NCI-H526 treated with DMSO at 0.1 percent for 48 hours (cell line): ENCODE measurements around the gene SURF2.

Experiments
- DNase-seq: peaks from one replicate; lab custom pipeline; 2025; lab: John Stamatoyannopoulos, UW

SURF2 gene

DNA sequence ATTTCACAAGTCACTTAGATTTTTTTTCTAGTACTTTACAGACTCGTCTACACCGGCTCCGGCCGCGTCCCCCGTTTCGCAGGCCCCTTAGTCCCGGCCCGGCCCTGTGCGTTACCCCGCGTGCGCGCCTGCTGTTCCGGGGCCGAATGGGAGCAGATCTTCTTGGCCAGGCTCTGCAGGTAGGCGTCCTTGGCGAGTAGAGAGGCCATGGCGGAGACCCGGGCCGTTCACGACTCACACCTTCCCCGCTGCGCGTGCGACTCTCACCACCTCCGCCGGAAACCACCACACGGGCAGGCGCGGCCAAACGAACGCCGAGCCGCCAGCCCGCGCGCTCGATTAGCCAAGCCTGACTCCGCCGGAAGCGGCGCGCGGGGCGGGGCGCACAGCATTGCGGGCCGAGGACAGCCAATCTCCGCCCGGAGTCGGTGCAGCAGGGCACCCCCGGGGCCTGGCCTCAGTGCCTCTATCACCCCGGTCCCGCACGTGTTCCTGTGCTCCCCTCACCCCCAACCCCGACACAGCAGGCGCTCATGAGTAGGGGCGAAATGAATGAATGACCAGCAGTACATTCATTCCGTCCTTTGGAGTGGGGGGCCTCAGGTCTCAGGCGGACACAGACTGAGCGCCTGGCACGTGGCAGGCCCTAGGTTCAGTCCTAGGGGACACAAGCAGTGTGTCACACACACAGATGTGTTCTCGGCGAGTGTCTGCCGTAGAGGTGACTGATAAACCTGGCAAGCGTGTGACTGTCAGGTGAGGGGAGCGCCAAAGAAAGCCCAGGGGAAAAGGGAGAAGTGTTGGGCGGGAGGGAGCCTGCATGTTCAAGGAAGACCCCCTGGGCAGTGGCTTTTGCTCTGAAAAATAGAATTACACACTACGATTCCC lies 20.2 kb upstream of the SURF2 start, which contains the start of gene SURF6:
SURF6 (minus strand) TSS at position 265 of the 888 bp plus-strand sequence; CDS start at position 209, 56 bp downstream.
- DNase-seq = peak; percentile 56

DNA sequence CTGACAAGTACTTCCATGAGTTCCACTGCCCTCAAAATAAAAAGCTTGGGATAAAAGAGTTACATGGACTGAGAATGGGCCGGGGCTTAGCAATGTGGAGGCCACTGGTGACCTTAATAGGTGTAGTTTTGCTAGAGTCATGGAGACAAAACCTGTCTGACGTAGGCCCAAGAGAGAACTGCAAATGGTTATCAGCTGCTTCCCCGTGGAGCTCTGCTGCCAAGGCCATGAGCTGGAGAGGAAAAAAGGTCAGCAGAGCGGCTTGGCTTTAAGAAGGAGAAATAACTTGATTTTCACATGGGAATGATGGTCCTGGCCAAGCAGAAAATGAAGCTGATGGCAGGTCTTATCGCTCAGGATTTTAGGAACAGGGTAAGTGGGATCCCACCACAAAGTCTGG lies 16.7 kb upstream of the SURF2 start:
- DNase-seq = no peak

DNA sequence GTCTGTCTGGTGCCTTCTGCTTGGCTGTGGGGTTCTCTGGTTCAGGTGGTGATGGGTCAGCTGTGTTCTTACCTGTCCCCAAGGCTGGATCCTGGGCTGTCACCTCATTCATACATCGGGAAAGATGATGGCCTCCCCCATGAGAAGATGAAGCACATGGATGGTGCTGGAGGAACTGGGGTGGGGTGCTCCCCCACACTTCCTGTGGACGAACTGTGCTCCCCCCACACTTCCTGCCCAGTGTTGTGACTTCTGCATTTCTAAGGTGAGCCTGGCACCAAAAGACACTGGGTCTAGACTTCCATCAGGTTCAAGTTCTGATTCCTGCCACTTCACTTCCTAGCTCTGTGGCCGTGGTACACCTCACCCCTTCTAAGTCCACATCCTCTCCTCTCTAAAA lies 16.1 kb upstream of the SURF2 start:
- DNase-seq = no peak

DNA sequence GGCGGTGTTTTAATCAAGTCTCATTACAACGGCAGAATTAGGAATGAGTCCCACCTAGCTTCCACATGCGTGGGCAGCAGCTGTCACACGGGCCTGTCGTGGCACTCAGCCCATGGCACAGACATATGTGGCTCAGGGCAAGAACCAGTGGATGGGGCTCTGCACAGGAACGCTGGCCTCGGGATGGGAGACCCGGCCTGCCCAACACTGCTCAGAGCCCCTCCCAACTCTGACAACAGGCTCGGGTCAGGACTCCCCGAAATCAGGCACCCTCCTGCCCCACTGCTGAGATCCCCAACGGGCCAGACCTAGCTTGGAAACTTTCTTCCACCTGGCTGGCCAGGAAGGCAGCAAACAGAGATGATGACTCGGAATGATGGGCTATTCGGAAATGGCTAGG lies 15.4 kb upstream of the SURF2 start:
- DNase-seq = no peak

DNA sequence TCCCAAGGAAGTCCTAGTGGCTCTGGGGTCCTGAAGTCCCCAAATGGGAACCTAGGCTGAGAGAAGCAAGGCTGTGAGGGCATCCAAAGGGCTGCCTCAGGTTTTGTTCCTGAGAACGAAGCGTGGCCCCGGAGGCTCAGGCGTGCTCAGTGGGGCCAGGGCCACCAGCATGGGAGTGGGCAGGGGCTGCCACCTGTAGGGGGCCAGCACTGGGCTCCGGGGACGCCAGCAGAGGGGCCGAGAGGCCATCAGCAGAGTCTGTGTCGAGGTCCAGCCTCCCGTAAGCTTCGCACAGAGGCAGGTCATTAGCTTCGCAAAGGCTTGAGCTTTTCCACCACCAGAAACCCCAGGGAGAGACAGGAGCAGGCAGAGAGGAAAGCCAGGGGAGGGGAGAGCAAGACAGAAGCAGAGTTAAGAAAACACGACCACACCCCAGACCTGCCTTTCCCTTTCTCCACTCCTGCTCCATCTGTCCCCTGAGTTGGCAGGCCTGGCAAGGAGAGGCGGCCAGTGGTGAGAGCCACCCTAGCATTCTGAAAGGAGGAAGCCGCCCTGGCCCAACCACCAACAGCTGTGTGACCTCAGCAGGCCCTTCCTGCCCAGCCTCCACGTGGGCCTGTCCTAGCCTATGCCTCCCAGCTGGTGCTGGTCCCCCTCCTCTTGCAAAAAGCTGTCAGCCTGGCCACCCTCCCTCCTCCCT lies 14.8 kb upstream of the SURF2 start:
- DNase-seq = no peak

DNA sequence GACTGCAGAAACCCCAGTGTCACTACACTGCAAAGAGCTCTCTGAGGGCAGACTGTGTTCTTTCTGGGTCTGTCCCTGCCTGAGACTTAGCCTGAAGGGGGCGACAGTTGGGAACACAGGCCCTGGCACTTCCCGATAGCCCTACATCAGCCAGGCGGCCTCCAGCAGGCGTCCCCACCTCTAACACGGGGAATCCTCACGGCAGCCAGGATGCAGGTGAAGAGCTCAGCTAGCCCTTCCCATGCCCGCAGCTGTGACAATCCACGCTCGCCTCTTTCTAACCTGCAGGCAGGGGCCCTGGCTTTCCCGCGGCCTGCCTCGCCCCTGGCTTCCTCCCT lies 14.3 kb upstream of the SURF2 start:
- DNase-seq = no peak

DNA sequence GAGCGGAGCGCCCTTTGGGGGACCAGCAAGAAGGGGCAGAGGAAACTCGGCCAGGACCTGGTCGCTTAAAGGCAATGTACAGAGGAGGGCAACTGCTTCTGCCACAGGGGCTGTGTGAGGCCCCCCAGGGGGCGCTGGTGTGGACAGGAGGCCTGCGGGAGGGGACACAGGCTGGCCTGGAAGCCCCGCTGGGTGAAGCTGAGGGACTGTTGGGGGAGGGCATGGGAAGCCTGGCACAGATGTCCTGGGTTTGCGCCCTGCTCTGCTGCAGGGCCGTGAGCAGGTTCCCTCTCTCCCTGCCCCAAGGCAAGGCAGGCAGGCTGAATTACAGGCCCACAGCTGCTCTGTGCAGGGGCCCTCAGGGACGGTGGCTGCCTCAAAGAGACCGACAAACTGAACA lies 13.8 kb upstream of the SURF2 start:
- DNase-seq = no peak

DNA sequence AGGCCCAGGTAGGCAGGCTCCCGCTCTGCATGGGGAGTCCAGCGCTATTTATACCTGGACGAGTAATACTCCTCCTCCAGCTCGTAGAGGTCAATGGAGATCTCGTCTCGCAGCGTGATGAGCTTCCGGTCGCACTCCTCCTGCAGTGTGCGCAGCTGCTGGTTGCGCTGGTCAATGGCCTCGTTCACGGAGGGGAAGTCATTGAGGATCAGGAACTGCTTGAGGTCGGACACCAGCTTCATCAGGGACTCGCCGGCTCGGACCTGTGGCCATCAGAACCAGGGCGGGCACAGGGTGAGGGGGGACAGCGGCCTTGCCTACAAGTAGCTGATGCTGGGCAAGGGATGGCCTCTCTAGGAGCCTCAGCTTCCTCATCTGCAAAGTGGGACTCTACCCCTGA lies 12.3 kb upstream of the SURF2 start:
- no peak for DNase-seq

DNA sequence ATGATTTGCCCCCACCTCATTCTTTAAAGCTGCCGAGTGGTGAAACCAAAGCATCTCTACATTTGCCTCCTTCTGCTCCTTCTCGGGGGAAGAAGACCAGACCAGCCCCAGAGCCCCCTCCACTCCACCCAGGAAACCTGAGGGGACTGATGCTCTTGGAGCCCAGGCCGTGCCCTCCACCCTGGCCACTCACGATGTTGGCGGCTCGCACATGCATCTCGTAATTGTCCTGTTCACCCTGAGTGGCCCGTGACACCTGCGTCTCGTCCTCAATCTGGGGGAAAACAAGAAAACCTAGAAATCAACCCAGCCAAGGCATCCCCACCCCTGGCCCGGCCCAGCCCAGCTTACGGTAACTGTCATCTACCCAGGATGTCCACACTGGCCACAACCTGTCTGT lies 11.4 kb upstream of the SURF2 start:
- no peak for DNase-seq

DNA sequence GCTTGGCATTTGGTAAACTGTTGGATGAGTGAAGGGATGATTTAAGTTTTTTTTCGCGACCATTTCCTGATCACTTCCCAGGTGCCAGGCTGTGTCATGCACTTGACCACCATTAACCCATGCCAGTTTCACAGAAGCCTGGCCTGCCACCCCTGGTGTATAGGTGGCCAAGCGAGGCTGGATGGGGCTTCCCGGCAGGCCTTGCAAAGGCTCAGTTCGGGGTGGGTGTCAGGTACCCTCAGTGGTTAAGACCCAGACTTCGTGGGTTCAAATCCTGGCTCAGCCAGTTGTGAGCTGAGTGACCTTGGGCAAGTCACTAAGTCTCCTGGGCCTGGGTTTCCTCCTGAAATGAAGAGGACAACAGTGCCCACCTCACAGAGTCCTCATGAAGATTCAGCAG lies 10.8 kb upstream of the SURF2 start:
- no peak for DNase-seq

DNA sequence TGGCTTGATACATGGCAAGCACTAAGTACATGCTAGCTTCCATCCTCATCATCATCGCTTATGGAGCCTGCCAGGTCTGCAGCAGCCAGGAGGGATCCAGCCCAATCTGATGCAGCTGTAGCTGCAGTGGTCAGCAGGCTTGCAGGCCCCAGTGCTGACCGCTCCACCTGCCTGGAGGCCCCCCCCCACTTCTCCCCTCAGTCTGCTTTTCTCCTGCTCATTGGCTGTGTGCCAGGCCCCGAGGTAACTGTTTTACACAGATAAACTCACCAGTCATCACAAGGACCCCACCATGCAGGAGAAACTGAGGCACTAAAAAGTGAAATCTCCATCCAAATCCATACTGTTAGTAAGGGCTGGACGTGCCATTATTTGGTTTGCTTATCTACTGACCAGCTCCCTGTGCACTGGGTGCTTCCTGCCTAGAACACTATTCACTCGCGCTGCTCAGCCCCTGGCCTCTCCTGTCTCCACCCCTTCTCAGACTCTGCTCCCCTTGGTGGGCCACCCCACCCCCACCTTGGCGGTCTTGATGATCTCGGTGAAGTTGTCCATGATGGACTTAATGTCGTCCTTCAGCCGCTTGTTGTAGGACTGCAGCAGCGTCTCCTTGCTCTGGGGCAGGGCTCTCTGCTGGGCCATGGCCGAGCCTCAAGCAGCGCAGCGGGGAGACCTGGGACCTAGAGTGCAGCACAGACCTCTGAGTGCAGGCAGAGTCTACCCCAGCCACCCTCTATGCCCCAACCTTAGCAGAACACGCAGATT lies 10.1 kb upstream of the SURF2 start:
- no peak for DNase-seq

DNA sequence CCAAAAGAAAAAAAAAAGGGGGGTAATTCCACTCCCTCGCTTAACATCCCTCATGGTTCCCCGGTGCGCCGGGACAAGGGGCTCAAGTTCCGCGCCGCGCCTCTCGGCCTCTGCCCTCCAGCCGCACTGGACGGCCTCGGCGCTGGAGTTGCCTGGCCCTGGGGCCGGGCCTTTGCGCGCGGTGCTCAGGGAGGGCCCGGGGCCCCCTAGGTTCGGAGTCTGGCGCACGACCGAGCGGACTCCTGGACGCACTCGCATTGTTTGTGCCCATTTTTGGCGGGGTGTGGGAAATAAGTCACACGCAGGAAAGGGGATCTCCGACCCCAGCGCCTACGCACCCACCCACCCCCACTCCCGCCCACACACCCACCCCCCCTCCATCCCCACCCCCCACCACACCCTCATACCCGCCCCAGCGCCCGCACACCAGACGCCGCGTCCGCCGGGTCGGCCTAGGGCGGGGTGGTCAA lies 8.8 kb upstream of the SURF2 start:
- no peak for DNase-seq

DNA sequence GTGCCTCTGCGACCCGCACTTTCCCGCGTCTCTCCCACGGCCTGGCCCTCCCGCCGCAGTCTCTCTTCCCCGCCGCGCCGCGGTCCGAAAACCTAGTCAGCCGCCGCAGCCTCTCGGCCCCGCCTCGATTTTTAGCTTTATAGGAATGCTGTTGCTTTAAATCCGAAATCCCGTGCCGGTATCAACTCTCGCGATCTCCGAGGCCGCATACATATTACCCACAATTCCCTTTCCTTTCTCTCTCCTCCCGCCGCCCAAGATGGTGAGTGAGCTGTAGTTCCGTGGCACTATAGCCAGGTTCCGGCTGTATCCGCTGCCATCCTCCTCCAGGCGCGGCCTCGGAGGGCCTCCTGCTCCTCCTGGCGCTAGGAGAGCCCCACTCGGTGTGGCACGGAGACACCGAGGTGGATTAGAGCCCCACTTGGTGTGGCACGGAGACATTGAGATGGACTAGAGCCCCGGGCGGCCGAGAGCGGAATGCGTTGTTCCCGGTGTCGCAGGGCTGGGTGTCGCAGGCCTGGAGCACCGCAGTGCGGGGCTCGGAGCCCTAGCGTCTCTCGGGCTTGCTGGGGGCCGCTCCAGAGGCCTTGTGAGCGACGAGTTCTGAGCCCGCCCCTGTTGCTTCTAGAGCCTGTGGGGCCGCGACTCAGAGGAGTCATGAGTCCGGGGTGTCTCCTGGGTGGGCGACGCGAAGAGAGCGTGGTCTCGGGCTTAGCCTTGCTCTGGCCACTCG lies 8.2 kb upstream of the SURF2 start, which contains the start of the genes MED22 and RPL7A:
MED22 (minus strand) TSS at position 147 of the 733 bp plus-strand sequence. CDS start 1,469 bp downstream, outside the sequence.
RPL7A (plus strand) TSS at position 234 of the 733 bp plus-strand sequence; CDS start at position 260, 26 bp downstream.
- peak; percentile 78 for DNase-seq

DNA sequence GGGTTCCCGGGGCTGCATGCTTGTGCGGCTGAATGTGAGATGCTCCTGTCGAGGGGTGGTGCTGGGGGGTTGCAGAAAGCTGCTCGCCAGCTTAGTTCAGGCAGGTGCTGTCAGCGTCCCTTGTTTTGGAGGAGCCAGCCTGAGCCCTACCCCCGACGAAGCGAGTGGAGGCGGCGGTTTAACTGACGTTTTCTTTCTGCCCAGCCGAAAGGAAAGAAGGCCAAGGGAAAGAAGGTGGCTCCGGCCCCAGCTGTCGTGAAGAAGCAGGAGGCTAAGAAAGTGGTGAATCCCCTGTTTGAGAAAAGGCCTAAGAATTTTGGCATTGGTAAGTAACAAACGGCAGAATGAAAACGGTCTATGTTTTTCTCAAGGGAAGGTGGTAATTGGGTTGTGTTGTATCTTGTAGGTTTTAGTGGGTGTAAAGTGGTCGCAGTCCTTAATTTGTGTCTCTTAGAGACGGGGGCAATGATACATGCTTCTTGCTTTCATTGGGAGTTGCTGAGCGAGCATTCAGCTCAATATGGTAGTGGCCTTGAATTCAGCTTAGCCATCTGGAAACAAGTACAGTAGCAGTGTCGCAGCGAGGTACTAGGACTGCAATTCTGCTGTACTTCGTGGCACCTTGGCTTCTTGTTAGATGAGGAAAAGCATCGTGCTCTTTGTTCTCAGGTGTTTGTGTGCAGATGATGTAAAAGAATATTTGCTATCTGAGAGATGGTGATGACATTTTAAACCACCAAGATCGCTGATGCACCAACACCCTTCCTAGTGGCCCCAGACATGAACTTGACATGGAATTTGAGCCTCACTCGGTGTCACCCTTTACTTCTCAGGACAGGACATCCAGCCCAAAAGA lies 7.4 kb upstream of the SURF2 start:
- no peak for DNase-seq

DNA sequence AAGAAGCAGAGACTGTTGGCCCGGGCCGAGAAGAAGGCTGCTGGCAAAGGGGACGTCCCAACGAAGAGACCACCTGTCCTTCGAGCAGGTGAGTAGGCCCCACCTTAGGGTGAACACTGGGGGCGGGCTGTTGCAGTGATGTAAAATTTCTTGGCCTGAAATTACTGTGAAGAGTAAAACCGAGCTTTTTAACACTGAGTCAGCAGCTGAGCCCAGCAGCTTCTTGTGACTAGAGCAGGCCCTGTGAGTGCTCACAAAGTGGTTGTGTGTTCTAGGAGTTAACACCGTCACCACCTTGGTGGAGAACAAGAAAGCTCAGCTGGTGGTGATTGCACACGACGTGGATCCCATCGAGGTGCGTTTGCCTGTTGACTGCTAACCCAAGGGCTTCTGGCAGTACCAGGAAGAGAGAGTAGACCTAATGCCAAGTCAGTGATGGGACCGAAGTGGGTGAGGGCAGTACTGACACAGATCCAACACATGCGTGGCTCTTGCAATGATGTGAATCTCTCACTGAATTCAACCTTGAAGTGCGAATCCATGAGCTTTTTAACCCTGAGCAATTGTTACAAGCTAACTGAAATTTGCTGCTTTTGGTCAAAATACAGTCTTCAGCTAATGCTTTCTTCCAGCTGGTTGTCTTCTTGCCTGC lies 6.3 kb upstream of the SURF2 start:
- no peak for DNase-seq

DNA sequence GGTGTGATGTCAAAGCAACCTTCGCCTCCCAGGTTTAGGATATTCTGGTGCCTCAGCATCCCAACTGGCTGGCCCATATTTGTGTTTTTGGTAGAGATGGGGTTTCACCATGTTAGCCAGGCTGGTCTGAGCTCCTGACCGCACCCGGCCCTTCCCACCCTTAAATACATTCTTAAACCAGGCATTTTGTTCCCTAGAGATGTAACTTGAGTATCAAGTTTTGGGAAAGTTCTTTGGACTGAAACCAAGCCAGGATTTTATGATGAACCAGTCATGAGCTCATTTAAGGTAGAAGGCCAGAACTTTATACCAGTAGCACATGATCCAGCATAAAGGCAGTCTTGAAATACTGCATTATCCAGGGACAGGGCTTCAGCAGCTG lies 4.8 kb upstream of the SURF2 start:
- no peak for DNase-seq

DNA sequence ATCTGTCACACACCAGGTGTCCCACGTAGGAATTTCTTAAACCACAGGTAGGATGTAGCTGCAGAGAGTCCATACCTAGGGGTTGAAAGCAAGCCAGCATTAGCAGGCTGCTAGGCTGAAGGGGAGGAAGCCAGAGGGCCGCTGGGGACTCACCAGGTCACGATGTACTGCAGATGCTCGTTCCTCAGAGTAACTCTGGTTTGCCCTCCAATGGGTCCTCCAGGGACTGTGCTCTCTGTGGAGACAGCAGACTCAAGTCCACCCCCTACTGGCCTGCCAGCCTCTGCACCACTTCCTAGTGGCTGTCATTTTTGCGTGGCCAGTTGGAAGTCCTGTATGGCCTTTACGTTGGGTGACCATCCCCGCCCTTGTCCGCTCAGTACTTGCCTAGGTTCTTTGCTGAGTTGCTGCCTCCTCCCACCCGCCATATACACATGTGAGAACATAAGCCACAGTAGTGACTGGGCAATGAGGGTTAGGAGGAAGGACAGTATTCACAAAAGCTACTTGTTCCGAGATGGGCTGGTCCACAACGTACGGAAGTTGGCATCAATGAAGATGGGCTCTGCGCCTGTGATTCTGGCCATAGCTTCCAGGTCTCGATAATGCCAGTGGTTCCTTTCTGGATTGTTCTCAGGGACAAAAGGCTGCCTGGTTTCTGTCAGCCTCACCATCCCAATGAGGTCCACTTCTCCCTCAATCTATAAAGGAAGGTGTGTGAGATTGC lies 4.3 kb upstream of the SURF2 start:
- peak; percentile 17 for DNase-seq

DNA sequence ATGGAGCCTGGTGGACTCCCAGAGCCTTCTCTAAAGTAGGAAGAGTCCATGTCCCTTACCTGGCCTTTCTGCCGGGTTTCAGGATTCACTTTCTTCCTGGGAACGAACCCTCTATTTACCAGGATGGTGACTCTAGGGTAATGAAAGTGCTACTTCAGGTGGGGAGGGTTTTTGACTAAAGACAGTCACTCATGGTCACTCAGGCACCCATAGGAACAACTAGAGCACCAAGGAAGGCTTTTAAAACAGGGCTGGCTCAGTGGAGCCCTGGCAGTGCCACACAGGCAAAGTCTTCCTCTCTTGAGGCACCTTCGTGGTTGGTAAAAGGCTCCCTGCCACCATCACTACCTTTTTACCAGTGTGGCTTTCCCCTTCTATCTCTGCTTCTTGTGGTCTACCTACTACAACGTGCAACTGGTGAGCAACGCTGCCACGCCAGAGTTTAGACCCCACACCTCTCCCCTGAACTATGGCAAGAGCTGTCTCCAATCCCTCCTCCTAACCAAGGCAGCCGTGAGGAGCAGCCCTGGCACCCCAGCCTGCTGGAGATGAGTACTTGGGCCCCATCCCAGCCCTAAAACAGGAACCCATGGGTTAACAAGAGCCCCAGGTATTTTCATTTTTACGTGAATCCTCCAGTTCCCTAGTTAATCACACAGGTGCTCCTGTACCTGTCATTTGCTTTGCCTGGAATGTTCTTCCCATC lies 3.6 kb upstream of the SURF2 start:
- no peak for DNase-seq

DNA sequence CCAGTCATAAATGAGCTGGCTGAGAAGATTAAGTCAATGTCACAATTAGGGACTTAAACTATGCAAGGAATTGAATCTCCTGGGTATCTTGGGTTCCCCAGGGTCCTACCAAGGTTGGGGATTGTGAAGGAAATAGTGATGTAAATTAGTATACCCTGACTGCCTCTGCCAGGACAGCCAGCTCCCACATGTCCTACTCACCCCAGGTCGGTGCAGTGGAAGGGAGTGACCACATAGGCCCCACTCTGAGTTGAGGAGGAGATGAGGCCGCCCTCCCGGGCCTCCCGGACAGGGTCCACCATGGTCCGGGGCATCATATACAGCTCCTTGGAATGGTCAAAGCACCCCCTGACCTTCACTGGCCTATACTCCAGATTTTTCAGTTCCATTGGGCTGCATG lies 2.8 kb upstream of the SURF2 start:
- DNase-seq = no peak
